ENCODE data around the gene INHBE. TPM values are rescaled to one million over a fixed set of nuclear protein-coding genes. Genes with fewer than 3 reads are reported as not detected.

The INHBE gene
- total RNA-seq, 2 donors from 2014 or later: 0.18 to 0.23 TPM

DNA sequence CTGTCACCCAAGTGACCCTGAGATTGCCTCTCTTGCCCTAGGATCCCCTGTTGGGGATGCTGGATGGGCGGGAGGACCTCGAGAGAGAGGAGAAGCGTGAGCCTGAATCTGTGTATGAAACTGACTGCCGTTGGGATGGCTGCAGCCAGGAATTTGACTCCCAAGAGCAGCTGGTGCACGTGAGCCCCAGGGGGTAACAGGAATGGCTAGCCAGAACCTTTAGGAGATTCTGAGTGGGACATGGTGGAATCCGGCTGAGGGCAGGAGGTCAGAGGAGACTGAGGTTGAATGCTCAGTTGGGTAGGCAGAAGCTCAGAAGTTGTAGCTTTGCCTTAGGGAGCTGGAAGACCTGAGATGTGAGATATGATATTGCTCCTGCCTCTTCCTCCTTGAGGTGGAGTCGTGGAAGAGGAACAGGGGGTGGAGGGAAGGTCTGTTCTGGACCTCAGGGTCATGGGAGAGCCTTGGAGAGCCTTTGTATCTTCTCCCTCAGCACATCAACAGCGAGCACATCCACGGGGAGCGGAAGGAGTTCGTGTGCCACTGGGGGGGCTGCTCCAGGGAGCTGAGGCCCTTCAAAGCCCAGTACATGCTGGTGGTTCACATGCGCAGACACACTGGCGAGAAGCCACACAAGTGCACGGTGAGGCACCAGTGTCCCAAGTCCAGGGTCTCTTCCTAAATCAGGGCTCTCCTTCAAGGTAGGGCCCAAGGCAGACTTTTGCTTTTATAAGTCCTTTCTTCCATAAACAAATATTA, 10.8 kb downstream of the INHBE start:
- H3K36me3 Mint-ChIP-seq: peaks cover 0 to 4% of the 10 kb centered on the region in 2 donors
- DNase-seq (ENCODE audit: low spot score in 2 of 2) (no peak), ATAC-seq (no peak)
- H3K9me3 Mint-ChIP-seq: no peaks in the 10 kb centered on the region
- peak overlapping the region; percentile 7 to 22 for H3K27ac Mint-ChIP-seq

DNA sequence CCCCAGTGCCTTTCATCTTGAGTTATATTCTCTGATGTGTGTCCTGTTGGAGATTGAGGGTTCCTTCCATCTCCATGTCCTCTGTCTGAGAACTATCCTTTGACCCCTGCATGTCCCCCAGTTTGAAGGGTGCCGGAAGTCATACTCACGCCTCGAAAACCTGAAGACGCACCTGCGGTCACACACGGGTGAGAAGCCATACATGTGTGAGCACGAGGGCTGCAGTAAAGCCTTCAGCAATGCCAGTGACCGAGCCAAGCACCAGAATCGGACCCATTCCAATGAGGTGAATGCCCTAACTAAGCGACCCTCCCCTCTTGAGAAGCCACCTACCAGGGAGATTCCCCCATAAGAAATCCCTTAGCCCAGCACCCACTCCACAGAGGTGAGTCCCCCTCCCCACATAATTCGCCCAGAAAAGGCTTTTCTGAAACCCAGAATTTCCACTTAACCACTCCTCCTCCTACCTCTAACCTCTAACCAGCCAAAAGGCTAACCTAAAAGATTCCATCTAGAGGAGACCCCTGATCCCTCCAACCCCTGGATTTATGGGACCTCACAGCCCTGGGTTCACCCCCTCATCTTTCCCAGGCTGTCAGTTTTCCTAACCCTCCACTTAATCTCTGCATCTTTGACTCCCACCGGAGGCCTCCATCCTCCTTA, 12.2 kb downstream of the INHBE start:
- no peak for ATAC-seq
- no peak for DNase-seq (ENCODE audit: low spot score in 2 of 2)
- H3K36me3 Mint-ChIP-seq: peaks cover 0 to 4% of the 10 kb centered on the region in 2 donors
- H3K27ac Mint-ChIP-seq: peak overlapping the region in 1 of 2 donors; percentile 36
- no peaks in the 10 kb centered on the region for H3K9me3 Mint-ChIP-seq

DNA sequence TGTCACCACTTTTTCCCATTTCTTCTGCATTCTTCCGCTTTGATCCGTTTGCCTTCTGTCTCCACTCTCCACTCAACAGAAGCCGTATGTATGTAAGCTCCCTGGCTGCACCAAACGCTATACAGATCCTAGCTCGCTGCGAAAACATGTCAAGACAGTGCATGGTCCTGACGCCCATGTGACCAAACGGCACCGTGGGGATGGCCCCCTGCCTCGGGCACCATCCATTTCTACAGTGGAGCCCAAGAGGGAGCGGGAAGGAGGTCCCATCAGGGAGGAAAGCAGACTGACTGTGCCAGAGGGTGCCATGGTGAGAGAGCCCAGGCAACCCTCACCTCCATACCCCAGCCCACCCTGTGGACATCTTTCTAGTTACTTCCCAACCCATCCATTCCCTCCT, 12.8 kb downstream of the INHBE start:
- H3K27ac Mint-ChIP-seq: peak overlapping the region in 1 of 2 donors; percentile 36
- ATAC-seq (peak in 1 of 2 donors; percentile 6), DNase-seq (ENCODE audit: low spot score in 2 of 2) (no peak)
- no peaks in the 10 kb centered on the region for H3K9me3 Mint-ChIP-seq
- no peaks in the 10 kb centered on the region for H3K36me3 Mint-ChIP-seq

DNA sequence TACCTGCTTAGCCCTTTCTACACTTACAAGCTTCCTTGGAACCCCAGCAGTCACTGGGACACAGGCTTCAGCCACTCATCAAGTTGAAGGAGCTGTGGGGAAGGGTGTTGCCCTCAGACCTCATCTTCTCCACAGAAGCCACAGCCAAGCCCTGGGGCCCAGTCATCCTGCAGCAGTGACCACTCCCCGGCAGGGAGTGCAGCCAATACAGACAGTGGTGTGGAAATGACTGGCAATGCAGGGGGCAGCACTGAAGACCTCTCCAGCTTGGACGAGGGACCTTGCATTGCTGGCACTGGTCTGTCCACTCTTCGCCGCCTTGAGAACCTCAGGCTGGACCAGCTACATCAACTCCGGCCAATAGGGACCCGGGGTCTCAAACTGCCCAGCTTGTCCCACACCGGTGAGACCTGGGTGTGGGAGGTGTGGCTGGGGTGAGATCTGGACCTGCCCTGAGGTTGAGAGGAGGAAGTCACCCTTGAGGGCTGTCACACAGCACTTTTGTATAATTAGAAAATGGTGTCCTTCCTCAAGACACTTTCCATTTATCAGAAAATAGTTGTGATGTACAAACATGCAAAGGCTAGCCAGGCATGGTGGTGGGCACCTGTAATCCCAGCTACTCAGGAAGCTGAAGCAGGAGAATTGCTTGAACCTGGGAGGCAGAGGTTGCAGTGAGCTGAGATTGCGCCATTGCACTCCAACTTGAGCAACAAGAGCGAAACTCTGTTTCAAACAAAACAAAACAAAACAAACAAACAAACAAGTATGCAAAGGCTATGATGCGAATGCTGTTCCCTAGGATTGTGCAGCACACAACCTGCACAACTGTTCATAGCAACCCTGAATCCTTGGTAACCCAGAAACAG, 14.4 kb downstream of the INHBE start:
- Mint-ChIP-seq H3K27ac (peak overlapping the region in 1 of 2 donors; percentile 36), H3K9me3 (no peaks in the 10 kb centered on the region), H3K36me3 (peaks cover 7 to 14% of the 10 kb centered on the region in 2 donors)
- DNase-seq (ENCODE audit: low spot score in 2 of 2) (no peak), ATAC-seq (peak in 1 of 2 donors; percentile 23)

DNA sequence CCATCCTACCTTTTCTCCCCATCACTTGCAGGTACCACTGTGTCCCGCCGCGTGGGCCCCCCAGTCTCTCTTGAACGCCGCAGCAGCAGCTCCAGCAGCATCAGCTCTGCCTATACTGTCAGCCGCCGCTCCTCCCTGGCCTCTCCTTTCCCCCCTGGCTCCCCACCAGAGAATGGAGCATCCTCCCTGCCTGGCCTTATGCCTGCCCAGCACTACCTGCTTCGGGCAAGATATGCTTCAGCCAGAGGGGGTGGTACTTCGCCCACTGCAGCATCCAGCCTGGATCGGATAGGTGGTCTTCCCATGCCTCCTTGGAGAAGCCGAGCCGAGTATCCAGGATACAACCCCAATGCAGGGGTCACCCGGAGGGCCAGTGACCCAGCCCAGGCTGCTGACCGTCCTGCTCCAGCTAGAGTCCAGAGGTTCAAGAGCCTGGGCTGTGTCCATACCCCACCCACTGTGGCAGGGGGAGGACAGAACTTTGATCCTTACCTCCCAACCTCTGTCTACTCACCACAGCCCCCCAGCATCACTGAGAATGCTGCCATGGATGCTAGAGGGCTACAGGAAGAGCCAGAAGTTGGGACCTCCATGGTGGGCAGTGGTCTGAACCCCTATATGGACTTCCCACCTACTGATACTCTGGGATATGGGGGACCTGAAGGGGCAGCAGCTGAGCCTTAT, 15.3 kb downstream of the INHBE start:
- Mint-ChIP-seq H3K27ac (no peak overlapping the region), H3K9me3 (no peaks in the 10 kb centered on the region), H3K36me3 (peaks cover 12 to 19% of the 10 kb centered on the region in 2 donors)
- DNase-seq (ENCODE audit: low spot score in 2 of 2) (no peak), ATAC-seq (no peak)

DNA sequence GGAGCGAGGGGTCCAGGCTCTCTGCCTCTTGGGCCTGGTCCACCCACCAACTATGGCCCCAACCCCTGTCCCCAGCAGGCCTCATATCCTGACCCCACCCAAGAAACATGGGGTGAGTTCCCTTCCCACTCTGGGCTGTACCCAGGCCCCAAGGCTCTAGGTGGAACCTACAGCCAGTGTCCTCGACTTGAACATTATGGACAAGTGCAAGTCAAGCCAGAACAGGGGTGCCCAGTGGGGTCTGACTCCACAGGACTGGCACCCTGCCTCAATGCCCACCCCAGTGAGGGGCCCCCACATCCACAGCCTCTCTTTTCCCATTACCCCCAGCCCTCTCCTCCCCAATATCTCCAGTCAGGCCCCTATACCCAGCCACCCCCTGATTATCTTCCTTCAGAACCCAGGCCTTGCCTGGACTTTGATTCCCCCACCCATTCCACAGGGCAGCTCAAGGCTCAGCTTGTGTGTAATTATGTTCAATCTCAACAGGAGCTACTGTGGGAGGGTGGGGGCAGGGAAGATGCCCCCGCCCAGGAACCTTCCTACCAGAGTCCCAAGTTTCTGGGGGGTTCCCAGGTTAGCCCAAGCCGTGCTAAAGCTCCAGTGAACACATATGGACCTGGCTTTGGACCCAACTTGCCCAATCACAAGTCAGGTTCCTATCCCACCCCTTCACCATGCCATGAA, 16.0 kb downstream of the INHBE start:
- H3K36me3 Mint-ChIP-seq: peaks cover 13 to 20% of the 10 kb centered on the region in 2 donors
- no peak for DNase-seq (ENCODE audit: low spot score in 2 of 2)
- no peak for ATAC-seq

DNA sequence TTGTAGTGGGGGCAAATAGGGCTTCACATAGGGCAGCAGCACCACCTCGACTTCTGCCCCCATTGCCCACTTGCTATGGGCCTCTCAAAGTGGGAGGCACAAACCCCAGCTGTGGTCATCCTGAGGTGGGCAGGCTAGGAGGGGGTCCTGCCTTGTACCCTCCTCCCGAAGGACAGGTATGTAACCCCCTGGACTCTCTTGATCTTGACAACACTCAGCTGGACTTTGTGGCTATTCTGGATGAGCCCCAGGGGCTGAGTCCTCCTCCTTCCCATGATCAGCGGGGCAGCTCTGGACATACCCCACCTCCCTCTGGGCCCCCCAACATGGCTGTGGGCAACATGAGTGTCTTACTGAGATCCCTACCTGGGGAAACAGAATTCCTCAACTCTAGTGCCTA, 16.6 kb downstream of the INHBE start:
- ATAC-seq: no peak
- Mint-ChIP-seq H3K27ac (no peak overlapping the region), H3K36me3 (peaks cover 18 to 26% of the 10 kb centered on the region in 2 donors), H3K9me3 (no peaks in the 10 kb centered on the region)
- DNase-seq (ENCODE audit: low spot score in 2 of 2): no peak

More for the DNA sequence above, 16.0 kb downstream of the INHBE start:
- Mint-ChIP-seq H3K9me3 (no peaks in the 10 kb centered on the region), H3K27ac (no peak overlapping the region)

DNA sequence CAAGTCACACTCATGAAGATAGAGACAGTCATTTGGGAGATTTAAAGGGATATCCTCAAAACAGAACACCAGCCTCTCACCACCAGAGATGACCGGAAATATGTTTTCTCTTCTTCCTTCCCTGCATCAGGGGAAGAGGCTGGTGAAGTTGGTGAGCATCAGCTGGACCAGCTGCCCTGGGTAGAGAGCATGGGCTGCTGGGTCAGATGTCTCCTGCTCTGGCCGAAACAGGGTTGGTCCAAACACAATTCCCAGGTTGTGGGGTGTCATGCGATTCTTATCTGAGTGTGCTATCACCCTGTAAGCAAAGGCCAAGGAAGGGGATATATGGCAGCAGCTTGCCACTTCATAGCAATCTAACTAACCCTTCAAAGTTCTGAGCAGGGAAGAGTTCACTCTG, 17.3 kb downstream of the INHBE start:
- Mint-ChIP-seq H3K9me3 (no peaks in the 10 kb centered on the region), H3K36me3 (peaks cover 25 to 33% of the 10 kb centered on the region in 2 donors), H3K27ac (peak overlapping the region in 1 of 2 donors; percentile 68)
- no peak for ATAC-seq
- DNase-seq (ENCODE audit: low spot score in 2 of 2): no peak

DNA sequence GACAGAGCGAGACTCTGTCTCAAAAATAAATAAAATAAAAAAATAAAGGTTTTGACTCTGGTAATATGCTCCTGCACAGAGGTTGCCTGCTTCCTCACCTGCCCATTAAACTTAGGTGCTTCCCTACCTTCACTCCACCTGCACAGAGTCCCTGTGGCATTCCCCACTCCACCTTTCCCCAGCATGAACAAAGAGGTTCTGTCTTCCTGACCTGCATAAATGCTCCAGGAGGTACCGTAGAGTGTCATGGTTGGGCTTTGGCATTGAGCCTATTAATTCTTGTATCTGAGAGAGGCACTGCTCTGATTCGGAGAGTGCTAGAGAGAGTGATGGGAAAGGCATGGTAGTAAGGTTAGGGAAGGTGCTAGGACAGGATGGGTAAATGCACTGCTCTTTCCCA, 18.3 kb downstream of the INHBE start:
- Mint-ChIP-seq H3K9me3 (no peaks in the 10 kb centered on the region), H3K27ac (peak overlapping the region in 1 of 2 donors; percentile 23), H3K36me3 (peaks cover 31 to 43% of the 10 kb centered on the region in 2 donors)
- no peak for DNase-seq (ENCODE audit: low spot score in 2 of 2)
- no peak for ATAC-seq

DNA sequence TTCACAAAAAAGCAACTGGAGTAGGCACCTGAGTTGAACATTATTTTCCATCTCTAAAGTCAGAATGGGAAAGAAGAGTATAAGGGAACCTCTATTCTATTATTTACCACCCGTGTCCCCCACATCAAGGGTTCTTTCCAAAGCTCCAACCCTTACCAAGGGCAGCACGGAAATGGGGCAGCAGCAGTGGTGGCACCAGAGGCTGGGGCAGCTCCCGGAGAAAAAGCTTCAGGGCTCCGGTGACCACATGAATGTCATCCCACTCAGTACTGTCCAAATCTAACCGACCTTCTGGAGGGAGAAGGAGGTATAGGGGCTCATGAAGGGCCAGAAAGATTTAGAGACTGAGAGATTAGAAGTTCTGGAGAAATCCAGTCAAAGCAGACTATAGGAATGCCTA, 18.8 kb downstream of the INHBE start:
- Mint-ChIP-seq H3K9me3 (no peaks in the 10 kb centered on the region), H3K27ac (peak overlapping the region; percentile 10 to 23), H3K36me3 (peaks cover 34 to 48% of the 10 kb centered on the region in 2 donors)
- ATAC-seq (no peak), DNase-seq (ENCODE audit: low spot score in 2 of 2) (no peak)

DNA sequence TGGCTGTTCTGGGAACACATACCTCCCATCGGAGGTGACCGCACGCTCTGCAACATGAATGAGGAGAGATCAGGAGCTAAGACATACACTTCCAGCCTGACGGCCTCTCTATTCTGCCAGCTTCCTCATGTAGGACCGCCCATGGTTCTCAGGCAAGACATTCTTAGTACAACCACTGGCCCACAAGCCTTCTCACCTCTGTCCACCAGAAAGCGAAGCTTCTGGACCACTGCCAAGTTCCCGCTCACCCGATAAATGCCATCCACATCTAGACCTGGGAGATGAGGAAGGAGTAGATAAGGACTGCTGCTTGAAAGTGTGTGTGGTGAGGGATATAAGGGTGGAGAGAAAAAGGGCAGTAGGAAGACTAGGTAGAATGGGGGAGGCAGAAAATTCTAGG, 19.3 kb downstream of the INHBE start:
- ATAC-seq (no peak), DNase-seq (ENCODE audit: low spot score in 2 of 2) (no peak)
- peak overlapping the region; percentile 10 to 23 for H3K27ac Mint-ChIP-seq
- H3K36me3 Mint-ChIP-seq: peaks cover 34 to 51% of the 10 kb centered on the region in 2 donors
- H3K9me3 Mint-ChIP-seq: no peaks in the 10 kb centered on the region

DNA sequence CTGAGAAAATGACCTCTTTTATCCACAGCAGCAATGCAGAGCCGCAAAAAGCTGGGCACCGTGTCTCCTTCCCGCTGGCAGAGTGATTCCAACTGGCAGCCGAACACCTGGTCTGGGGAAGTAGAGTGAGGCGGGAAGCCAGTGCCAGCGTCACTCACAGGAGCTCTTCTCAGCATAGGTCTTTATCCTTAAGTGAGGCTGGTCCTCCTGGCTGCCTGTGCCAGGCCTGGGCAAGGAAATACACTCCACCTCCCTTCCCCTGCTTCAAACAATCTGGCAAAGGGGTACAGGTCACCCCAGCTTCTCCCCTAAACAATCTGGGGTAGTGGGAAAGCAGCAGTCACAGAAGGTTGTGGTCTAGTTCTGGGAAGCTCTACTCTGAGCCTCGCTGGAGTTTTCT, 19.8 kb downstream of the INHBE start:
- H3K9me3 Mint-ChIP-seq: no peaks in the 10 kb centered on the region
- H3K27ac Mint-ChIP-seq: peak overlapping the region; percentile 3 to 23
- ATAC-seq (no peak), DNase-seq (ENCODE audit: low spot score in 2 of 2) (no peak)
- H3K36me3 Mint-ChIP-seq: peaks cover 34 to 55% of the 10 kb centered on the region in 2 donors

DNA sequence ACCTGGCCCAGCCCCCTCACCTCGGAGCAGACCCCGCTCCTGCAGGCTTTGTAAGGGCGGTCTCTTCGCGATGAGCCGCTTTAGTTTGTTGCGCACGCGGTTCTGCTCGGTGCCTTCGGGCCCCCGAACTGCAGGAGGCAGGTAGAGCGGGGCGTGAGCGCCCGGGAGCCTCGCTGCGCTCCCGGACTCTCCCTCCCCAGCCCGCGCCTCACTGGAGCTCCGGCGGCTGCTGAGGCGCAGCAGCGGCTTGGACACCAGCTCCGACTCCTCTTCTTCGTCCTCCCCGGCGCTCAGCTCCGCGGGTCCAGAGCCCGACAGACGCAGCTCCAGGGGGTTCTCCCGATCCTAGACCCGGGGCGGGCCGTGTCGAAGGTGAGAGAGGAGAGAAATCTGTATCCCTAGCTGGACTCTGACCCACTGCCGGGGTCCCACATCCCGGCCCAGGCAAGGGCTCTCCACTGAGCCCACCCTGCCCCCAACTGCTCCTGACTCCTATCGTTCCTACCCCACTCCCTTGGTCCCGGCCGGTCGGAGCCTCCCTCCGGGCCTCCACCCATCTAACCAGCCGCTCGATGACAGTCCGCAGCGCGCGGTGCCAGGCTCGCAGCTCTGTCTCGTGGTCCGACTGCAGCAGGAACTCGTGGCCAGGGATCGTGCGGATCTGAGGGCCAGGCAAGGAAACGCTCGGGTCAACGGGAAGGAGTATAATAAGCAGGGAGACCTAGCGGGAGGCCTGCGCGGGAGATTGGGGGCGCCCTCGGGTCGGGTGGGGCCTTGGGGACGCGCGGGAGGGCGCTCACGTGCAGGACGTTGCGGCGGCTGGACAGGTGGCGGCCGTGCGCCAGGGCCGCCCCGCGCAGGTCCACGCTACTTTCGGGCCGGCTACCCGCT, 20.4 kb downstream of the INHBE start:
- DNase-seq (ENCODE audit: low spot score in 2 of 2) (no peak), ATAC-seq (peak in 1 of 2 donors; percentile 10)
- H3K9me3 Mint-ChIP-seq: no peaks in the 10 kb centered on the region
- H3K27ac Mint-ChIP-seq: peak overlapping the region; percentile 53 to 98
- peaks cover 34 to 55% of the 10 kb centered on the region in 2 donors for H3K36me3 Mint-ChIP-seq

DNA sequence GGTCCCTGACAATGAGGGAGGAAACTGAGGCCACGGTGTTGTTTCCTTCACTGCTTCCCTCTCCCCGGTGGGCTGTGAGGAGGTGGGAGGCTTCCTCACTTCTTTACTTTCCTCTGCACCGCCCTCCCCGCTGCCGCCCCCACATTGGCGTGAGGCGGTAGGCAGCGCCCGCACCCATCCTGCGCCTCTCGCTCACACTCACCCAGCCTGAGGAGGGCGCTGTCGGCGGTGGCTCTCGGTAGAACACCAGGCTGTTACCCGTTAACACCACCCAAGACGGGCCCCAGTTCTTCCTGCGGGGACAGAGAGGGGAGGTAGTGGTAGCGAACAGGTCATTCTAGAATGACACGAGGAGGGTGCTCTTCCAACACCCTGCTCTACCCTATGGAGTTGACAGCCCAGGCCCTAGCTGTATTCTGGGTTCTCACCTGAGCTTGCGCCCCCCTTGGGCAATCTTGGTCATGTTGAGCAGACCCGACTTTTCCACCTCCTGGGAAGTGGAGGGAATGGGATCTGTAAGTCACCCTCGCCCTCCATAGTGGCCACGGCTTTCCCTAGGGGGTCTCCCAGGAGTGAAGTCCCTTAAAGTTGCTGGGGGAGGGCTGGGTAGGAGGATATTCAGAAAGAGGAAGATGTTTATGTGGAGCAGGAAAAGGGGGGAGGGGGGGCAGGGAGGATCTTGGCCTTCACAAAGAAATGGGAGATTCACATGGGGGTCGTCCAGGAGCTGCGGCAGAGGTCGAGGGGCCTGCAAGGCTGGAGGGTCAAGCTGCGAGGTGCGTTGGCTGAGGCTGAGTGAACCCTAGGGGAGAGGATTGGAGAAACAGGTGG, 21.3 kb downstream of the INHBE start:
- peak; percentile 30 to 73 for ATAC-seq
- Mint-ChIP-seq H3K27ac (peak overlapping the region; percentile 98), H3K9me3 (no peaks in the 10 kb centered on the region), H3K36me3 (peaks cover 34 to 55% of the 10 kb centered on the region in 2 donors)
- DNase-seq (ENCODE audit: low spot score in 2 of 2): peak; percentile 80 to 88
